CD4-positive, alpha-beta T cell (primary cell): ENCODE results near the gene PRPF31. TPM values are rescaled to one million over a fixed set of nuclear protein-coding genes. Genes with fewer than 3 reads are reported as not detected.
A peak's percentile ranks its signal among the peaks of the same experiment; 100 is the strongest.

Experiments
- ATAC-seq: fragments of 200-7000 bp; cut with Tn5 transposase; one replicate; pipeline ENCODE4 v1.10.0; 2022; ENCODE audit warnings: mild to moderate bottlenecking; ENCODE audit not compliant: poor library complexity
- CTCF ChIA-PET: fragments of 350-600 bp; sonication (Branson Sonifier 250); formaldehyde crosslinking; loops from one replicate; lab custom pipeline; 2021; ENCODE audit warnings: antibody characterized with exemption, inconsistent platforms; lab: Charles Lee
- POLR2A ChIA-PET: fragments of 350-600 bp; sonication (Branson Sonifier 250); formaldehyde crosslinking; loops from one replicate; lab custom pipeline; 2021; ENCODE audit warnings: antibody characterized with exemption, inconsistent platforms; lab: Charles Lee
- DNase-seq, 14 experiments: peaks; one replicate each; pipeline ENCODE4 v3.0.0-alpha.2; 2013 to 2020; ENCODE audit warnings: mixed read lengths in 2 of 14
- H3K27ac ChIP-seq, 2 donors: one replicate each; pipeline versions ENCODE4 v1.5.1 to v1.7.0; 2013; ENCODE audit warnings: low read length in 2 of 2, low read depth in 1 of 2, mild to moderate bottlenecking in 1 of 2
- H3K27me3 ChIP-seq, 2 experiments: 1 replicate in 1 of 2; 2 replicates in 1 of 2; pipeline versions ENCODE4 v1.6.1 to v1.7.0; 2013; ENCODE audit warnings: low read length in 2 of 2, control low read depth in 1 of 2, mild to moderate bottlenecking in 1 of 2, moderate library complexity in 1 of 2; ENCODE audit not compliant: insufficient read depth in 2 of 2, control insufficient read depth in 1 of 2
- H3K36me3 ChIP-seq: one replicate; pipeline ENCODE4 v1.6.1; 2013; ENCODE audit warnings: low read length, control low read depth; ENCODE audit not compliant: insufficient read depth
- H3K4me1 ChIP-seq: one replicate; pipeline ENCODE4 v1.6.1; 2013; ENCODE audit warnings: low read length, control low read depth; ENCODE audit not compliant: insufficient read depth
- H3K4me3 ChIP-seq: one replicate; pipeline ENCODE4 v1.5.1; 2013; ENCODE audit warnings: mild to moderate bottlenecking, low read length, moderate library complexity
- H3K9me3 ChIP-seq, 2 experiments: 1 replicate in 1 of 2; 2 replicates in 1 of 2; pipeline versions ENCODE4 v1.6.1 to v1.7.0; 2013; ENCODE audit warnings: low read length in 2 of 2, mild to moderate bottlenecking in 2 of 2, control low read depth in 1 of 2, moderate library complexity in 1 of 2; ENCODE audit not compliant: control insufficient read depth in 1 of 2, insufficient read depth in 1 of 2
- H3K27ac Mint-ChIP-seq: one replicate; pipeline ENCODE4 v1.8.0; 2020; ENCODE audit warnings: mixed read lengths
- H3K27me3 Mint-ChIP-seq: one replicate; pipeline ENCODE4 v1.8.0; 2021; ENCODE audit warnings: mixed read lengths
- H3K36me3 Mint-ChIP-seq: one replicate; pipeline ENCODE4 v1.8.0; 2021; ENCODE audit warnings: low read depth, mixed read lengths
- H3K4me1 Mint-ChIP-seq: one replicate; pipeline ENCODE4 v1.8.0; 2021; ENCODE audit warnings: low read depth, mixed read lengths
- H3K4me3 Mint-ChIP-seq: one replicate; pipeline ENCODE4 v1.8.0; 2020; ENCODE audit warnings: mild to moderate bottlenecking, mixed read lengths
- H3K9me3 Mint-ChIP-seq: one replicate; pipeline ENCODE4 v1.8.0; 2020; ENCODE audit warnings: mixed read lengths
- intact Hi-C, 2 experiments: fragments of 100-400 bp; cut with DNase I in 1 of 2; cut with micrococcal nuclease in 1 of 2; formaldehyde crosslinking; loops; one replicate each; pipeline versions ENCODE4 v1.15.1 to v1.9.0; 2023 to 2025; cut with DNase I, micrococcal nuclease
- total RNA-seq, 174 experiments: library from RNA in 2 of 174; stranded (reverse) in 2 of 174; gene quantifications; one replicate each; pipeline ENCODE4 v1.2.3 and lab custom pipeline; 2021 to 2026
- TF ChIP-seq, protein P1 (sequence below): fragments of 200-600 bp; IDR thresholded peaks from one replicate; pipeline ENCODE4 v1.8.0; 2022; ENCODE audit warnings: antibody characterized with exemption, mild to moderate bottlenecking

PRPF31 gene
- total RNA-seq, 2 experiments from 2014 or later, result 52.9 to 55.9 TPM

DNA sequence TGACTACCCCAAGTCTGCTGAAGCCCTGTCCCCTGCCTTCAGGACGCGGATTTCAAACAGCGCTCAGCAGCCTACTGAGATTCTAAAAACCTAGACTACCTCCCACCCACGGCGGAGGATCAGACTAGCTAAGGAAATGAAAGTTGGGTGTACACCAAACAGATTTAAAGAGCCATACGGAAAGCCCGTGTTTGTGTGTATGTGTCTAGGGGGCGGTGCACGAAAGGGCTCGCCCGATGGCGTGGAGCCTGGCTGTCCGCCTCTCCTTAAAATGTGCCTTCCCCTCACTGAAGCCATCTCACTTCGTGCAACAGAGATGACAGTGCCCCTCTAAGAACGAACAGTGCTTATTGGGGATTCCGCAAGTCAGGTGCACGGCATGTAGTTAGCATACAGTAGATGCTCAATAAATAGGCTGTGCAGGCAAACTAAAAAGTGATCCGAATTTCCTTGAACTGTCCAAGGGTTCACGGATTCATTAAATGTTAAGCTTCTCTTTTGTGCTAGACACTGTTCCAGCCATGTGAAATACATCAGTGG, 43.3 kb downstream of the PRPF31 start:
- Mint-ChIP-seq H3K9me3 (no peaks in the 10 kb centered on the region), H3K27ac (peak overlapping the region; percentile 94), H3K27me3 (no peaks in the 10 kb centered on the region), H3K4me3 (peak overlapping the region; percentile 98), H3K4me1 (peaks cover 56% of the 10 kb centered on the region), H3K36me3 (peaks cover 55% of the 10 kb centered on the region)
- Histone ChIP-seq H3K27me3 (no peaks in the 10 kb centered on the region), H3K9me3 (no peaks in the 10 kb centered on the region), H3K4me1 (peaks cover 82% of the 10 kb centered on the region), H3K36me3 (peaks cover 47% of the 10 kb centered on the region), H3K27ac (peak overlapping the region; percentile 77 to 92), H3K4me3 (peak overlapping the region; percentile 90)
- no peak for ATAC-seq
- DNase-seq, result peak in 5 of 14 experiments; percentile 18 to 59 (median 24)
- ChIA-PET CTCF (interaction anchor here (1.2 to 2.3 kb wide), 5 partner anchors 10 to 43 kb away, joined by 3 to 15 read pairs (median 5); partner anchors contain the start of genes CNOT3, MBOAT7, PRPF31 and TFPT), POLR2A (interaction anchor here (0.5 to 7.7 kb wide), 14 partner anchors 8 to 1487 kb away, joined by 3 to 144 read pairs (median 7); partner anchors contain the start of genes CNOT3, LENG8, MBOAT7 and PRPF31)
- intact Hi-C loops, result loop anchor here (1.0 to 2.0 kb wide), 4 partner anchors 22 to 44 kb away; partner anchors contain the start of genes CNOT3 (in 1 of the 2), PRPF31 (in 1 of the 2), RPS9 (in 1 of the 2) and TFPT (in 1 of the 2)
- TF ChIP-seq, protein P1, sequence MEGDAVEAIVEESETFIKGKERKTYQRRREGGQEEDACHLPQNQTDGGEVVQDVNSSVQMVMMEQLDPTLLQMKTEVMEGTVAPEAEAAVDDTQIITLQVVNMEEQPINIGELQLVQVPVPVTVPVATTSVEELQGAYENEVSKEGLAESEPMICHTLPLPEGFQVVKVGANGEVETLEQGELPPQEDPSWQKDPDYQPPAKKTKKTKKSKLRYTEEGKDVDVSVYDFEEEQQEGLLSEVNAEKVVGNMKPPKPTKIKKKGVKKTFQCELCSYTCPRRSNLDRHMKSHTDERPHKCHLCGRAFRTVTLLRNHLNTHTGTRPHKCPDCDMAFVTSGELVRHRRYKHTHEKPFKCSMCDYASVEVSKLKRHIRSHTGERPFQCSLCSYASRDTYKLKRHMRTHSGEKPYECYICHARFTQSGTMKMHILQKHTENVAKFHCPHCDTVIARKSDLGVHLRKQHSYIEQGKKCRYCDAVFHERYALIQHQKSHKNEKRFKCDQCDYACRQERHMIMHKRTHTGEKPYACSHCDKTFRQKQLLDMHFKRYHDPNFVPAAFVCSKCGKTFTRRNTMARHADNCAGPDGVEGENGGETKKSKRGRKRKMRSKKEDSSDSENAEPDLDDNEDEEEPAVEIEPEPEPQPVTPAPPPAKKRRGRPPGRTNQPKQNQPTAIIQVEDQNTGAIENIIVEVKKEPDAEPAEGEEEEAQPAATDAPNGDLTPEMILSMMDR, result no peak

- CTCF ChIA-PET, result interaction anchor here (0.8 to 2.3 kb wide), 5 partner anchors 9 to 56 kb away, joined by 3 to 15 read pairs (median 5); partner anchors contain the start of genes CNOT3, MBOAT7, PRPF31 and TFPT
- Mint-ChIP-seq H3K27ac (peak within 1 kb of the TSS; percentile 94), H3K9me3 (no peaks in the 10 kb centered on the region), H3K4me1 (peaks cover 55% of the 10 kb centered on the region), H3K27me3 (no peaks in the 10 kb centered on the region), H3K4me3 (peak within 1 kb of the TSS; percentile 98), H3K36me3 (peaks cover 48% of the 10 kb centered on the region)
- Histone ChIP-seq H3K4me1 (peaks cover 81% of the 10 kb centered on the region), H3K9me3 (no peaks in the 10 kb centered on the region), H3K36me3 (peaks cover 40% of the 10 kb centered on the region), H3K4me3 (peak within 1 kb of the TSS; percentile 90), H3K27ac (peak within 1 kb of the TSS; percentile 86 to 92), H3K27me3 (no peaks in the 10 kb centered on the region)
- POLR2A ChIA-PET, result interaction anchor here (0.7 to 7.7 kb wide), 14 partner anchors 9 to 289 kb away, joined by 3 to 144 read pairs (median 7); partner anchors contain the start of genes CNOT3, LENG8, MBOAT7 and PRPF31
- intact Hi-C loops, result loop anchor here (1.0 to 2.0 kb wide), 4 partner anchors 22 to 44 kb away; partner anchors contain the start of genes CNOT3 (in 1 of the 2), PRPF31 (in 1 of the 2), RPS9 (in 1 of the 2) and TFPT (in 1 of the 2)
- ATAC-seq, result peak; percentile 84
- peak; percentile 91 to 100 (median 98) for DNase-seq
- TF ChIP-seq, protein P1, result no peak
Observed at GRCh38 chr19:54159352-54160181, 44.0 kb downstream of the PRPF31 start, which contains the start of gene LENG1. Gene LENG1, minus strand, starts transcription at chr19:54159721. Its CDS starts 26 bp downstream, at chr19:54159695.
